ENCODE results near the gene TEX22. TPM values are rescaled to one million over a fixed set of nuclear protein-coding genes. Genes with fewer than 3 reads are reported as not detected.

Gene TEX22
- total RNA-seq, 2 donors from 2014 or later: 0.33 TPM; not detected in 1

DNA sequence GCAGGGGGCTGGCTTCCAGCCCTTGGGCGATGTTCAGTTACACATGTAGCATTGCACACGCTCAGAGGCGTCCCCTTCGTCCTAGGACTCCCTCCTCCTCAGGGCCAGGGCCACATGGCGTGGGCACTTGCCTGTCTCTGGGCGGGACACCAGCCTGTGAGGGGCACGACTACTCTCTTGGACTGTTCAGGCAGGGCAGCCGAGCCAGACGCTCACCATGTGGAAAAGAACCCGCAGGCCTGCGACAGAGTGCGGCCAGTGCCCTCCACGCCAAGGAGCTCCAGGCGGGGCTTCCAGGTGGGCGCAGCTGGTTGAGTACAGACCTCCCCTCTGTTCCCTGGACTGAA, 42.2 kb downstream of the TEX22 start:
- no peaks in the 10 kb centered on the region for H3K9me3 ChIP-seq
- no peak overlapping the region for H3K4me3 ChIP-seq
- intact Hi-C loops (cut with DNase I): no loop called here
- no peak overlapping the region for H3K27ac ChIP-seq
- H3K27me3 ChIP-seq: no peaks in the 10 kb centered on the region
- DNase-seq (no peak), ATAC-seq (no peak)
- H3K4me1 ChIP-seq: no peaks in the 10 kb centered on the region
- WGBS, 2 donors: 97 to 100% methylated on average over 6 to 14 of the region's 15 CpGs
- no peaks in the 10 kb centered on the region for H3K36me3 ChIP-seq (replicated peaks in 1 of 2; ENCODE audit: insufficient read depth in 1 of 2, low read depth in 2 of 2)
- TF ChIP-seq POLR2A (IDR thresholded peaks at IDR 0.05): no peak
- TF ChIP-seq, protein P1, sequence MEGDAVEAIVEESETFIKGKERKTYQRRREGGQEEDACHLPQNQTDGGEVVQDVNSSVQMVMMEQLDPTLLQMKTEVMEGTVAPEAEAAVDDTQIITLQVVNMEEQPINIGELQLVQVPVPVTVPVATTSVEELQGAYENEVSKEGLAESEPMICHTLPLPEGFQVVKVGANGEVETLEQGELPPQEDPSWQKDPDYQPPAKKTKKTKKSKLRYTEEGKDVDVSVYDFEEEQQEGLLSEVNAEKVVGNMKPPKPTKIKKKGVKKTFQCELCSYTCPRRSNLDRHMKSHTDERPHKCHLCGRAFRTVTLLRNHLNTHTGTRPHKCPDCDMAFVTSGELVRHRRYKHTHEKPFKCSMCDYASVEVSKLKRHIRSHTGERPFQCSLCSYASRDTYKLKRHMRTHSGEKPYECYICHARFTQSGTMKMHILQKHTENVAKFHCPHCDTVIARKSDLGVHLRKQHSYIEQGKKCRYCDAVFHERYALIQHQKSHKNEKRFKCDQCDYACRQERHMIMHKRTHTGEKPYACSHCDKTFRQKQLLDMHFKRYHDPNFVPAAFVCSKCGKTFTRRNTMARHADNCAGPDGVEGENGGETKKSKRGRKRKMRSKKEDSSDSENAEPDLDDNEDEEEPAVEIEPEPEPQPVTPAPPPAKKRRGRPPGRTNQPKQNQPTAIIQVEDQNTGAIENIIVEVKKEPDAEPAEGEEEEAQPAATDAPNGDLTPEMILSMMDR (IDR thresholded peaks at IDR 0.05): no peak

DNA sequence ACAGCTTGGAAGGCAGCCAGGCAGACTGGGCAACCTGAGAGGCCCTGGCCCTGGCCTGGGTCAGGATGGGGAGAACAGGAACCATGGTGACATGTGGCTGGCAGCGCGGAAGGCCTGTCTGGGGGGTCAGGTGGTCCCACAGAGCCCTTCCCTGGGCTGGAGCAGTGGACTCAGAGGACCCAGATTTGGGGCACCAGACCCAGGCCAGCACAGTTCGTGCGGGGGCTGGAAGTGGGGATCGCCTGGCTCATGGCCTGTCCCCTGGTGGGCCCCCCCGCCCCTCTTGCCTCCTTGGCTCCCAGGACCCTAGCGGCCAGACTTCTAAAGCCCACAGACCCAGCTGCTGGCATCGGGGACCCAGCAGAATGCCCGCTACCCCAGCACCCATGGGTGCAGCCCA, 42.7 kb downstream of the TEX22 start:
- no peaks in the 10 kb centered on the region for H3K27me3 ChIP-seq
- no peak overlapping the region for H3K4me3 ChIP-seq
- TF ChIP-seq, protein P1 (IDR thresholded peaks at IDR 0.05): no peak
- no peak for TF ChIP-seq POLR2A (IDR thresholded peaks at IDR 0.05)
- no peaks in the 10 kb centered on the region for H3K4me1 ChIP-seq
- DNase-seq (no peak), ATAC-seq (no peak)
- 92 to 100% methylated on average over 6 of the region's 9 CpGs for WGBS, 2 donors
- no peaks in the 10 kb centered on the region for H3K36me3 ChIP-seq (replicated peaks in 1 of 2; ENCODE audit: insufficient read depth in 1 of 2, low read depth in 2 of 2)
- H3K27ac ChIP-seq: no peak overlapping the region
- no peaks in the 10 kb centered on the region for H3K9me3 ChIP-seq
- intact Hi-C loops (cut with DNase I): no loop called here

DNA sequence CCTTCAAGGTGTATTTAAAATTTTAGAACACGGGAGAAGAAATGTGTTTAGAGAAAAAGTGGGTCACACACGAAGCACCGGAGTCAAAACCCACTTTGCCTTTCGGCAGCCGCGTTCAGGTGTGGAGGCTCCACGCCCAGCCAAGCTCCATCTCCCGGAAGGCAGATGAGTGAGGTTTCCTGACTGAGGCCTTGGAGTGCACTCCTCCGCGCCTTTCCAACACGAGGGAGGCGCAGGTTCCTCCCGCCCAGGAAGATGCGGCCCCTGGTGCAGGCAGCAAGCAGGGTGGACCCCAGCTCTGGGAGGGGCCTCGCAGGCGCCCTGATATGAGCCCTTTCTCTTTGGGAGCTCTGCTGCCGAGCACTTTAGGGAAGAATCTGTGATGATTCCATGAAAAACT, 43.8 kb downstream of the TEX22 start:
- intact Hi-C loops (cut with DNase I): no loop called here
- Histone ChIP-seq H3K27ac (no peak overlapping the region), H3K9me3 (no peaks in the 10 kb centered on the region), H3K4me3 (no peak overlapping the region), H3K4me1 (no peaks in the 10 kb centered on the region), H3K27me3 (no peaks in the 10 kb centered on the region), H3K36me3 (replicated peaks in 1 of 2; ENCODE audit: insufficient read depth in 1 of 2, low read depth in 2 of 2) (no peaks in the 10 kb centered on the region)
- ATAC-seq (no peak), DNase-seq (no peak)
- TF ChIP-seq POLR2A (IDR thresholded peaks at IDR 0.05): no peak
- TF ChIP-seq, protein P1 (IDR thresholded peaks at IDR 0.05): no peak
- 77 to 85% methylated on average over 17 of the region's 17 CpGs for WGBS, 2 donors

DNA sequence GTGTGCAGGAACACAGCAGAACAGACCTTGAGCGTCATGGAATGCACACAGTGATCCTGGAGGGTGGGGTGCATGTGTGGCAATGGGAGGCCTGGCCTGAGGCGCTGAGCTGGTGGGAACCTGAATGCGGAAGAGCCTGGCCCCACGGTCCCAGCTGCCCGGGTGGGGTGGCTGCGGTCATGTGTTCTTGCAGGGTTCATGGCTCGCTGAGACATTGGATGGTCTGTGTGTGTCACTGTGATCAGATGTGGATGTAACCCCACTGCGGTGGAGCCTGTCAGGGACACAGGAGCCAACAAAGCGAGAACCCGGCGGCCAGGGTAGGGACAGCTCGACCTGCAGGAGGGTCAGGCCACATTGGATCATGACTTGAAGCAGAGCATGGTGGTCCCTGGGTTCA, 44.5 kb downstream of the TEX22 start:
- Histone ChIP-seq H3K36me3 (replicated peaks in 1 of 2; ENCODE audit: insufficient read depth in 1 of 2, low read depth in 2 of 2) (no peaks in the 10 kb centered on the region), H3K4me3 (no peak overlapping the region), H3K4me1 (no peaks in the 10 kb centered on the region), H3K27me3 (no peaks in the 10 kb centered on the region), H3K27ac (no peak overlapping the region), H3K9me3 (no peaks in the 10 kb centered on the region)
- DNase-seq: no peak
- ATAC-seq: no peak
- TF ChIP-seq, protein P1 (IDR thresholded peaks at IDR 0.05): no peak
- TF ChIP-seq POLR2A (IDR thresholded peaks at IDR 0.05): no peak
- intact Hi-C loops (cut with DNase I): no loop called here
- 75 to 82% methylated on average over 6 to 12 of the region's 12 CpGs for WGBS, 2 donors

DNA sequence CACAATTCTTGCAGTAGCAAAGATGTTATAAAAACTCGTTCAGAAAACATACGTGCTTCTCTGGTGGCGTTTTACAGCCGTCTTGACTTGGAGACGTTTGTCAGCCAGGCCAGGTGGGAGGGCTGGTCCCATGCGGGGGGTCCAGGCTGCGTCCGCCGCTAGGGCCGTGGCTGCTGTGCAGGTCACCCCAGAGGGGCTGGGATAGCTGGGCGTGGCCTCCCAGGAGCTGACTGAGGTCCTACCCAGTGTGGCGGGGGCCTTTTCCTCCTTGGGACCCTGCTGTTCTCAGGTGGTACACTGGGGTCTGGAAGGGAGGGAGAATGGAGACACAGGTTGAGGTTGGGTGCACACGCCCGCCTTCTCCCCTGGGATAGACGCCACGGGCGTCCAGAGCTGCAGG, 46.5 kb downstream of the TEX22 start:
- intact Hi-C loops (cut with DNase I): no loop called here
- no peaks in the 10 kb centered on the region for H3K36me3 ChIP-seq (replicated peaks in 1 of 2; ENCODE audit: insufficient read depth in 1 of 2, low read depth in 2 of 2)
- TF ChIP-seq, protein P1 (IDR thresholded peaks at IDR 0.05): no peak
- TF ChIP-seq POLR2A (IDR thresholded peaks at IDR 0.05): no peak
- no peak for ATAC-seq
- no peak overlapping the region for H3K27ac ChIP-seq
- H3K27me3 ChIP-seq: no peaks in the 10 kb centered on the region
- DNase-seq: no peak
- WGBS, 2 donors: 80 to 88% methylated on average over 11 to 14 of the region's 17 CpGs
- H3K9me3 ChIP-seq: no peaks in the 10 kb centered on the region
- peaks cover 11% of the 10 kb centered on the region for H3K4me1 ChIP-seq
- H3K4me3 ChIP-seq: no peak overlapping the region

Data from body of pancreas (tissue), 4 donors.